Calu3 (cell line): ENCODE measurements around the gene SLC8A2. TPM values are rescaled to one million over a fixed set of nuclear protein-coding genes. Genes with fewer than 3 reads are reported as not detected.

Experiments
- BruUV-seq: library from RNA; stranded (reverse); fragments of 400-500 nt; replicated peaks from 2 replicates; lab custom pipeline; 2021; lab: Mats Ljungman, UMichigan
- CTCF ChIA-PET: fragments of 300-600 bp; sonication (Branson Sonifier 250); formaldehyde crosslinking; loops from one replicate; lab custom pipeline; 2022; ENCODE audit warnings: antibody characterized with exemption; lab: Charles Lee
- DNase-seq: peaks from one replicate; pipeline ENCODE4 v3.0.0; 2022
- H3K27ac Mint-ChIP-seq: one replicate; pipeline ENCODE4 v1.8.0; 2022; ENCODE audit warnings: mixed read lengths; ENCODE audit not compliant: unreplicated experiment
- H3K27me3 Mint-ChIP-seq: one replicate; pipeline ENCODE4 v1.8.0; 2022; ENCODE audit warnings: mixed read lengths; ENCODE audit not compliant: unreplicated experiment
- H3K36me3 Mint-ChIP-seq: one replicate; pipeline ENCODE4 v1.8.0; 2022; ENCODE audit warnings: mild to moderate bottlenecking, moderate library complexity, mixed read lengths; ENCODE audit not compliant: insufficient read depth, unreplicated experiment
- H3K4me1 Mint-ChIP-seq: one replicate; pipeline ENCODE4 v1.8.0; 2022; ENCODE audit warnings: mild to moderate bottlenecking, low read depth, mixed read lengths; ENCODE audit not compliant: unreplicated experiment
- H3K4me3 Mint-ChIP-seq: one replicate; pipeline ENCODE4 v1.8.0; 2022; ENCODE audit warnings: mild to moderate bottlenecking, low read depth, moderate library complexity, mixed read lengths; ENCODE audit not compliant: unreplicated experiment
- H3K9me3 Mint-ChIP-seq: one replicate; pipeline ENCODE4 v1.8.0; 2022; ENCODE audit warnings: low read depth, mixed read lengths; ENCODE audit not compliant: unreplicated experiment
- CTCF ChIP-seq: fragments of 200-600 bp; IDR thresholded peaks from one replicate; pipeline ENCODE4 v1.8.0; 2022; ENCODE audit warnings: antibody characterized with exemption; ENCODE audit not compliant: unreplicated experiment
- intact Hi-C: fragments of 100-400 bp; cut with micrococcal nuclease; formaldehyde crosslinking; loops from one replicate; pipeline ENCODE4 v1.10.0; 2022; ENCODE audit not compliant: unreplicated experiment
- total RNA-seq: library from RNA; stranded (reverse); gene quantifications from 2 replicates; pipeline ENCODE4 v1.2.3, GENCODE V29; 2022

Gene SLC8A2
- total RNA-seq, 1 experiment from 2014 or later = 0.33 TPM

- Mint-ChIP-seq H3K4me3 (no peak overlapping the region), H3K9me3 (no peaks in the 10 kb centered on the region), H3K4me1 (peaks cover 13% of the 10 kb centered on the region), H3K36me3 (no peaks in the 10 kb centered on the region), H3K27me3 (peaks cover 91% of the 10 kb centered on the region), H3K27ac (no peak overlapping the region)
- no peak for TF ChIP-seq CTCF
- no peak for DNase-seq
- intact Hi-C loops = no loop called here
- CTCF ChIA-PET = no interaction called here
- BruUV-seq = no TSS peak
Observed at GRCh38 chr19:47448360-47448727, 23.3 kb downstream of the SLC8A2 start.

- Mint-ChIP-seq H3K4me1 (peaks cover 13% of the 10 kb centered on the region), H3K27me3 (peaks cover 97% of the 10 kb centered on the region), H3K4me3 (no peak overlapping the region), H3K9me3 (no peaks in the 10 kb centered on the region), H3K36me3 (no peaks in the 10 kb centered on the region), H3K27ac (no peak overlapping the region)
- BruUV-seq = no TSS peak
- peak; percentile 44 for DNase-seq
- CTCF ChIA-PET = interaction anchor here (1.1 to 1.2 kb wide), 3 partner anchors 11 to 36 kb away, joined by 3 to 6 read pairs (median 5); partner anchors contain the start of gene KPTN
- intact Hi-C loops = no loop called here
- no peak for TF ChIP-seq CTCF
Observed at GRCh38 chr19:47447470-47448359, 24.0 kb downstream of the SLC8A2 start.

GRCh38 chr19:47446534-47447469, 24.9 kb downstream of the SLC8A2 start:
- BruUV-seq = no TSS peak
- Mint-ChIP-seq H3K27ac (no peak overlapping the region), H3K9me3 (no peaks in the 10 kb centered on the region), H3K36me3 (no peaks in the 10 kb centered on the region), H3K4me1 (peaks cover 13% of the 10 kb centered on the region), H3K4me3 (no peak overlapping the region), H3K27me3 (peaks cover 100% of the 10 kb centered on the region)
- no peak for TF ChIP-seq CTCF
- no peak for DNase-seq
- intact Hi-C loops = no loop called here
- CTCF ChIA-PET = interaction anchor here (1.1 to 1.4 kb wide), 3 partner anchors 10 to 37 kb away, joined by 3 to 11 read pairs (median 6); partner anchors contain the start of gene KPTN

GRCh38 chr19:47445937-47446402, 25.7 kb downstream of the SLC8A2 start:
- no peaks in the 10 kb centered on the region for H3K36me3 Mint-ChIP-seq
- DNase-seq = peak; percentile 65
- H3K9me3 Mint-ChIP-seq = no peaks in the 10 kb centered on the region
- intact Hi-C loops = no loop called here
- H3K27ac Mint-ChIP-seq = no peak overlapping the region
- BruUV-seq = no TSS peak
- H3K4me3 Mint-ChIP-seq = peak overlapping the region; percentile 36
- peaks cover 13% of the 10 kb centered on the region for H3K4me1 Mint-ChIP-seq
- no peak for TF ChIP-seq CTCF
- CTCF ChIA-PET = interaction anchor here (0.6 to 1.4 kb wide), 4 partner anchors 9 to 332 kb away, joined by 3 to 11 read pairs (median 4); partner anchors contain the start of gene KPTN
- H3K27me3 Mint-ChIP-seq = peaks cover 100% of the 10 kb centered on the region
